BLaER1 treated with 17β-estradiol and CSF1 and Interleukin-3, amounts not matched to agents 10 nM and 100 nM (cell line): ENCODE data around the gene KIZ.
A peak's percentile ranks its signal among the peaks of the same experiment; 100 is the strongest.

Experiments used
- H3K27ac ChIP-seq, 11 experiments: shearing (Covaris generic); formaldehyde crosslinking; 2 replicates each; pipeline ENCODE4 v1.8.1; 2022
- H3K27me3 ChIP-seq, 11 experiments: shearing (Covaris generic); formaldehyde crosslinking; 2 replicates each; pipeline ENCODE4 v1.8.1; 2022
- H3K36me3 ChIP-seq, 11 experiments: shearing (Covaris generic); formaldehyde crosslinking; 2 replicates each; pipeline ENCODE4 v1.8.1; 2022
- H3K4me1 ChIP-seq, 10 experiments: shearing (Covaris generic); formaldehyde crosslinking; 2 replicates each; pipeline ENCODE4 v1.8.1; 2022
- H3K4me2 ChIP-seq, 11 experiments: shearing (Covaris generic); formaldehyde crosslinking; 2 replicates each; pipeline ENCODE4 v1.8.1; 2022
- H3K4me3 ChIP-seq, 10 experiments: shearing (Covaris generic); formaldehyde crosslinking; 2 replicates each; pipeline ENCODE4 v1.8.1; 2022
- H3K9ac ChIP-seq, 11 experiments: shearing (Covaris generic); formaldehyde crosslinking; 2 replicates each; pipeline ENCODE4 v1.8.1; 2022
- H3K9me3 ChIP-seq, 11 experiments: shearing (Covaris generic); formaldehyde crosslinking; replicated peaks in 1 of 11; 2 replicates each; pipeline ENCODE4 v1.8.1; 2022
- H4K20me1 ChIP-seq, 11 experiments: shearing (Covaris generic); formaldehyde crosslinking; 2 replicates each; pipeline ENCODE4 v1.8.1; 2022
- Cebpa-rat ChIP-seq, 11 experiments: shearing (Covaris generic); IDR thresholded peaks; 2 replicates each; pipeline ENCODE4 v1.8.1; 2022

KIZ gene

GRCh38 chr20:21230686-21231085 is 104.8 kb downstream of the KIZ start:
- TF ChIP-seq Cebpa-rat (IDR thresholded peaks at IDR 0.05), result no peak
- no peaks in the 10 kb centered on the region for H3K9me3 ChIP-seq
- H3K4me3 ChIP-seq, result no peak overlapping the region
- no peaks in the 10 kb centered on the region; a peak in 1 of 22 replicates for H4K20me1 ChIP-seq
- H3K4me1 ChIP-seq, result peaks cover 0 to 8% (median 0%) of the 10 kb centered on the region in 10 experiments; a peak in 2 of 20 replicates
- H3K9ac ChIP-seq, result no peak overlapping the region
- H3K36me3 ChIP-seq, result peaks cover 0 to 18% (median 7%) of the 10 kb centered on the region in 11 experiments; a peak in 6 of 22 replicates
- no peak overlapping the region for H3K27ac ChIP-seq
- H3K27me3 ChIP-seq, result no peaks in the 10 kb centered on the region
- no peak overlapping the region for H3K4me2 ChIP-seq

GRCh38 chr20:21232546-21233280 is 106.8 kb downstream of the KIZ start:
- no peak overlapping the region for H3K4me2 ChIP-seq
- no peak overlapping the region for H3K27ac ChIP-seq
- H3K4me1 ChIP-seq, result peaks cover 0 to 8% (median 0%) of the 10 kb centered on the region in 10 experiments; a peak in 2 of 20 replicates
- H3K9me3 ChIP-seq, result no peaks in the 10 kb centered on the region
- H3K27me3 ChIP-seq, result no peaks in the 10 kb centered on the region
- H3K4me3 ChIP-seq, result no peak overlapping the region
- no peaks in the 10 kb centered on the region for H4K20me1 ChIP-seq
- TF ChIP-seq Cebpa-rat (IDR thresholded peaks at IDR 0.05), result no peak
- no peak overlapping the region for H3K9ac ChIP-seq
- peaks cover 0 to 18% (median 7%) of the 10 kb centered on the region in 11 experiments; a peak in 6 of 22 replicates for H3K36me3 ChIP-seq

- H3K9ac ChIP-seq, result no peak overlapping the region
- no peaks in the 10 kb centered on the region for H3K27me3 ChIP-seq
- TF ChIP-seq Cebpa-rat (IDR thresholded peaks at IDR 0.05), result no peak
- no peaks in the 10 kb centered on the region; a peak in 1 of 22 replicates for H4K20me1 ChIP-seq
- no peak overlapping the region for H3K4me2 ChIP-seq
- H3K27ac ChIP-seq, result no peak overlapping the region
- H3K36me3 ChIP-seq, result peaks cover 0 to 17% (median 3%) of the 10 kb centered on the region in 11 experiments; a peak in 7 of 22 replicates
- no peak overlapping the region for H3K4me3 ChIP-seq
- no peaks in the 10 kb centered on the region for H3K9me3 ChIP-seq
- H3K4me1 ChIP-seq, result no peaks in the 10 kb centered on the region
Observed at GRCh38 chr20:21234324-21234723, 108.4 kb downstream of the KIZ start.

DNA sequence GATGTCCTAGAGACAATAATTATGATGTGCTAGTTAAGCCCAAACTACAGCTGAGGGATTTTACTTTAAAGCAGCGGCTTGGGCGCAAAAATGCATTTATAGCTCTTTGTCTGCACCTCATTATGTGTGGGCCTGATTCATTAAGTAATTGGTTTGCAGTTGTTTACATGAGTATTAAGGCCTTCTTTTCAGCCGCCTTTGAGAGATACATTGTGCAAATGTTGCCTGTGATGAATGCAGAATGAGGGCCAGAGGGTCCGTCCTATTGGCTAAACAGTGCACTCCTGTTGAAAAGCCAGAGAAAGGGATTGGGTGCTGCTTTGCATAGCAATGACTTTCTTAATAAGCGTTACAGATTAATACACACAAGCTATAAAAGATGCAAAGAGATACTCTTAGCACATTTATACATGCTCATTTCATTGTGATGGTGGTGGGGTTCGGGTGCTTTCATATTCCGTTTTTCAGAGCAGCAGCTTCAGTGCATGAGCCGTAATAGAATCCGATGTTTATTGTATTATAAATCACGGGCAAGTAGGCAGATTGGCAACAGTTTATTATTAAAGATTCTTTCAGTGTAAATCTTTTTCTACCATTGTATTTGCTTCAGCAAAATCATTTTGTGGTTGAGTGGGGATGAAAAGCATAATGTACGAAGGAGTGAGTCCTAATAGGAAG is 109.1 kb downstream of the KIZ start:
- TF ChIP-seq Cebpa-rat (IDR thresholded peaks at IDR 0.05), result no peak
- Histone ChIP-seq H3K9me3 (no peaks in the 10 kb centered on the region), H3K4me2 (no peak overlapping the region), H3K27ac (no peak overlapping the region), H3K27me3 (no peaks in the 10 kb centered on the region), H3K36me3 (peaks cover 0 to 13% (median under 1%) of the 10 kb centered on the region in 11 experiments; a peak in 6 of 22 replicates), H3K4me3 (no peak overlapping the region), H4K20me1 (no peaks in the 10 kb centered on the region; a peak in 1 of 22 replicates), H3K9ac (no peak overlapping the region), H3K4me1 (no peaks in the 10 kb centered on the region)

- no peak overlapping the region for H3K9ac ChIP-seq
- H3K4me3 ChIP-seq, result no peak overlapping the region
- H3K9me3 ChIP-seq, result no peaks in the 10 kb centered on the region
- TF ChIP-seq Cebpa-rat (IDR thresholded peaks at IDR 0.05), result no peak
- H3K27ac ChIP-seq, result no peak overlapping the region
- H4K20me1 ChIP-seq, result no peaks in the 10 kb centered on the region; a peak in 1 of 22 replicates
- peaks cover 0 to 5% (median 0%) of the 10 kb centered on the region in 11 experiments; a peak in 1 of 22 replicates for H3K36me3 ChIP-seq
- no peaks in the 10 kb centered on the region for H3K4me1 ChIP-seq
- peak overlapping the region in 2 of 11 experiments; percentile 27 to 64; a peak in 4 of 22 replicates for H3K4me2 ChIP-seq
- no peaks in the 10 kb centered on the region for H3K27me3 ChIP-seq
Observed at GRCh38 chr20:21235484-21236445, 109.9 kb downstream of the KIZ start.

DNA sequence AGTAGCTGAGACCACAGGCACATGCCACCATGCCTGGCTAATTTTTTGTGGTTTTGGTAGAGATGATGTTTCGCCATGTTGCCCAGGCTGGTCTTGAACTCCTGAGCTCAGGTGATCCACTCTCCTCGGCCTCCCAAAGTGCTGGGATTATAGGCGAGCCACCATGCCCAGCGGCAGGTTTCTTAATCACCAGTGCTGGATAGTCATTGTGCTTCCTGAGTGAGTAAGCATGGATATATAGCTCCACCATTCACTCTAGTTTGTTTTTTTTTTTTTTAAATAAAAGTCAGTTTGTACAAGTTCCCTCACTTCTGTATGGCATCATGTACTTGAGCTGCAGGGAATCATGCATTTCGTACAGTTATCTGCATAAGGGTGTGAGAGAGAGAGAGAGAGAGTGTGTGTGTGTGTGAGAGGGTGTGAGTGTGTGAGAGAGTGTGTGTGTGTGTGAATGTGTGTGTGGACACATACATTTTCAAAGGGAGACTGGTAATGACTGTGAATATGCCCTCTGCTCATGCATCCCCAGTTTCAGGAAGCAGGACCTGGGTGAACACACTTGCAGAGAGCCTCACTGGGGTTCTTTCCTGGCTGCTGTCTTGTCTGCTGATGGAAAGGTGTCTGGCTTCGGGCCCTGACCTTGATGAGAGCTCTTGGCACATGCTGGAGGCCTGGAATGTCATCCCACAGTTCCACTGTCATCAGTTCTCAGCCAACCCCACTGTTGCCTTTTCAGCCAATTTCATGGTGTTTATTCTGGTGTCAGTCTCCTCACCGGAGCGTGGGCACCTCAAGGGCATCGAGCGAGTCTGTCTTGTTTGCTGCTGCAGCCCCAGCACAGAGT is 112.3 kb downstream of the KIZ start:
- peaks cover 0 to 4% (median 0%) of the 10 kb centered on the region in 11 experiments; a peak in 2 of 22 replicates for H3K36me3 ChIP-seq
- no peaks in the 10 kb centered on the region for H3K27me3 ChIP-seq
- H3K27ac ChIP-seq, result no peak overlapping the region
- no peaks in the 10 kb centered on the region for H3K9me3 ChIP-seq
- no peak overlapping the region for H3K4me2 ChIP-seq
- no peak for TF ChIP-seq Cebpa-rat (IDR thresholded peaks at IDR 0.05)
- no peak overlapping the region for H3K9ac ChIP-seq
- no peak overlapping the region for H3K4me3 ChIP-seq
- H3K4me1 ChIP-seq, result peaks cover 0 to 6% (median 2%) of the 10 kb centered on the region in 10 experiments; a peak in 10 of 20 replicates
- H4K20me1 ChIP-seq, result no peaks in the 10 kb centered on the region; a peak in 1 of 22 replicates

- Histone ChIP-seq H3K4me3 (no peak overlapping the region), H3K36me3 (peaks cover 0 to 4% (median 0%) of the 10 kb centered on the region in 11 experiments; a peak in 2 of 22 replicates), H3K9ac (no peak overlapping the region), H3K4me2 (no peak overlapping the region), H3K9me3 (no peaks in the 10 kb centered on the region), H4K20me1 (no peaks in the 10 kb centered on the region; a peak in 1 of 22 replicates), H3K27ac (no peak overlapping the region), H3K27me3 (no peaks in the 10 kb centered on the region), H3K4me1 (peaks cover 0 to 14% (median 9%) of the 10 kb centered on the region in 10 experiments; a peak in 11 of 20 replicates)
- no peak for TF ChIP-seq Cebpa-rat (IDR thresholded peaks at IDR 0.05)
Observed at GRCh38 chr20:21238818-21239536, 113.1 kb downstream of the KIZ start.
